Cardiac fibroblast (primary cell): ENCODE results near the gene LANCL3.

Experiments
- DNase-seq, 2 donors: peaks; one replicate each; pipeline versions ENCODE4 v3.0.0 to v3.0.0-alpha.2; 2010; ENCODE audit warnings: low read depth in 2 of 2
- H3K4me3 ChIP-seq, 2 donors: replicated peaks in 1 of 2; 1 replicate in 1 of 2; 2 replicates in 1 of 2; pipeline ENCODE4 v1.5.1; 2011; ENCODE audit warnings: low read depth in 2 of 2, low read length in 2 of 2, mild to moderate bottlenecking in 2 of 2, moderate library complexity in 1 of 2
- CTCF ChIP-seq: IDR thresholded peaks from one replicate; pipeline ENCODE4 v1.5.1; 2011; ENCODE audit warnings: low read depth, mild to moderate bottlenecking, low read length, inconsistent platforms

LANCL3 gene

DNA sequence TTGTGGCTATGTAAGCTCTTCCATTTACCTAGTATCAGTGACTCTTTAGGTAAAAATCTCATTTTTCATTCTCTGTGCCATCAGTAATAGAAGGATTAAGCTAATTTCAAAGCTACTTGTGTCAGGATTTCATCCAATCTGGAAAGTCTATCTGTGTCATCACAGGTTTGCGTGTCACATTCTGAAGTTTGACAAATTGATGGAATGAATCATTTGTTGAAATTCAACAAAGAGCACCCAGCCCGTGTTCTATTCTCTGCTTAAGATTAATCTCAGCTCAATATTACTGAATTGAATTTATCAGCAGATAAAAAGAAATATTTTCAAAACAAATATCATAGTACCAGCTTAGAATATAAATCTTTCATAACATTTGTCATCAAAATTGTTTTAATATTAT is 35.8 kb downstream of the LANCL3 start:
- TF ChIP-seq CTCF = no peak
- no peak for DNase-seq
- H3K4me3 ChIP-seq = no peak overlapping the region

- no peak for TF ChIP-seq CTCF
- H3K4me3 ChIP-seq = no peak overlapping the region
- no peak for DNase-seq
These were observed 36.7 kb downstream of the LANCL3 start for GRCh38 chrX:37608156-37608555.

- TF ChIP-seq CTCF = no peak
- no peak for DNase-seq
- H3K4me3 ChIP-seq = no peak overlapping the region
These were observed 38.3 kb downstream of the LANCL3 start for GRCh38 chrX:37609727-37610126.

- H3K4me3 ChIP-seq = no peak overlapping the region
- no peak for TF ChIP-seq CTCF
- no peak for DNase-seq
These were observed 42.5 kb downstream of the LANCL3 start for GRCh38 chrX:37613933-37614332.

DNA sequence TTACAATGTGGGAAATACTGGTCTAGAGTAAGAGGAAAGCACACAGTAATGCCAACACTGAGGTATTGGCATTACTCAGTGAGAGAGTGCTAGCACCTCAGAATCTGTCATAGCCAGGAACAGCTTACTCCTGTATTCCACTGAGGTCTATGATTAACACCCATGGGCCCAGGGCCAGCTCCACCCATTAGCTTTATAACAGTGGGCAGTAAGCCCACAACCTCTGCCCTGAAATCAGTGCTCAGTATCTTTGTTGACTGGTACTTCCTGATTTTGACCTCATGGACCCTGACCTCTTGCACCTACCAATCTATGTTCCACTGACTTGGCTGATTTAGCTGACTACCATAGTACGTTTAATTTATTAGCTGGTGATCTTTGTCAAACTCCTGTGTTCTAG is 56.1 kb downstream of the LANCL3 start:
- no peak for DNase-seq
- no peak for TF ChIP-seq CTCF
- H3K4me3 ChIP-seq = no peak overlapping the region

DNA sequence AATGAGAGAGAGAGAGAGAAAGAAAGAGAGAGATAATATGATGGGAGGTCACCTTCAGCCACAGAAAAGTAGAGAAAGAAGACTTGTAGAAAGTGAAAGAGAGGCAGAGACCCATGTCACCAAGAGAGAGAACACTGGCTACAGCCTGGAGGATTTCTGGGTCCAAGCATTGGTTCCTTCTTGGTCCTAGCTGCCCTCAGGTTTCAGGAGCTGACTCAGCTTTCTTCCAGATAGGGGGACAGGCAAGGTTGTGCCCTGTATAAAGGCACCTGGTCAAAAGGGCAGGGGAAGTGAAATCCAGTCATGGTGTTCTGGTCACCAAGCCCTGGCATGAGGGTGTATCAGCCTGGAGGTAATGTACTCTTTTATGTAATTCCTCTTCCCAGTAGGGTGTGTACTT is 66.6 kb downstream of the LANCL3 start:
- no peak for TF ChIP-seq CTCF
- no peak for DNase-seq
- H3K4me3 ChIP-seq = no peak overlapping the region

GRCh38 chrX:37640142-37640541 is 68.7 kb downstream of the LANCL3 start:
- no peak for TF ChIP-seq CTCF
- no peak for DNase-seq
- no peak overlapping the region for H3K4me3 ChIP-seq
